Measurements from ENCODE around the gene SLIT3.
A peak's percentile ranks its signal among the peaks of the same experiment; 100 is the strongest.

The SLIT3 gene

DNA sequence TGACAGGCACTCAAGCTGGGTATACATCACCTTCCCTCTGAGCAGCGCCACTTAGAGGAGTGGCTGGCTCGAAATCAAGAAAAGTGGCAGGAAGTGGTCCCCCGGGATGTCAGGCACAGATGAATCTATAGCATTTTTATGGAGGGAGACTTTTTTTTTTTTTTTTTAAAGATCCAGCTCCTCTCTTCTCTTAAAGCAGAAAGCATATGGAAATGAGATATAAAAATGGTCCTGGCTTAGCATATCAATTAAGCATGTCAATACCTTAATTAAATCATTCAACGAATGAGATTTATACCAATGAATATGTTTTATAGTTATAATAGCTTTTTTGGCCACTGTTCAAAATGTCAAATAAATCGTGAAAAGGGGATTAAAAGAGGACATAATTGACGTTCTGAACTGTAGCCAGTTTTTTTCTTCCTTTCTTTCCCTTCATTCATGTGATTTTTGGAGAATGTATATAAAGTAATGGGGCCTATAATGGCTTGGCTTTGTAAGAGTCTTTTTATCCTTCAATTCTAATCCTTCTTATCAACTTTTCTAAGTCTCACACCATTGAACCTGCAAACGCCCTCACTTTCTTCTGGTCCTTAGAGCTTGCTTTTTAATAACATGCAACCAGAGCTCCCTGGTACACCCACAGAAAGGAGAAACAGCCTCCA lies 402.6 kb downstream of the SLIT3 start (continued):
- TF ChIP-seq, protein P1, sequence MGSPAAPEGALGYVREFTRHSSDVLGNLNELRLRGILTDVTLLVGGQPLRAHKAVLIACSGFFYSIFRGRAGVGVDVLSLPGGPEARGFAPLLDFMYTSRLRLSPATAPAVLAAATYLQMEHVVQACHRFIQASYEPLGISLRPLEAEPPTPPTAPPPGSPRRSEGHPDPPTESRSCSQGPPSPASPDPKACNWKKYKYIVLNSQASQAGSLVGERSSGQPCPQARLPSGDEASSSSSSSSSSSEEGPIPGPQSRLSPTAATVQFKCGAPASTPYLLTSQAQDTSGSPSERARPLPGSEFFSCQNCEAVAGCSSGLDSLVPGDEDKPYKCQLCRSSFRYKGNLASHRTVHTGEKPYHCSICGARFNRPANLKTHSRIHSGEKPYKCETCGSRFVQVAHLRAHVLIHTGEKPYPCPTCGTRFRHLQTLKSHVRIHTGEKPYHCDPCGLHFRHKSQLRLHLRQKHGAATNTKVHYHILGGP (tag by site-specific recombination; IDR thresholded peaks at IDR 0.05) = no peak
- TF ChIP-seq, protein P2, sequence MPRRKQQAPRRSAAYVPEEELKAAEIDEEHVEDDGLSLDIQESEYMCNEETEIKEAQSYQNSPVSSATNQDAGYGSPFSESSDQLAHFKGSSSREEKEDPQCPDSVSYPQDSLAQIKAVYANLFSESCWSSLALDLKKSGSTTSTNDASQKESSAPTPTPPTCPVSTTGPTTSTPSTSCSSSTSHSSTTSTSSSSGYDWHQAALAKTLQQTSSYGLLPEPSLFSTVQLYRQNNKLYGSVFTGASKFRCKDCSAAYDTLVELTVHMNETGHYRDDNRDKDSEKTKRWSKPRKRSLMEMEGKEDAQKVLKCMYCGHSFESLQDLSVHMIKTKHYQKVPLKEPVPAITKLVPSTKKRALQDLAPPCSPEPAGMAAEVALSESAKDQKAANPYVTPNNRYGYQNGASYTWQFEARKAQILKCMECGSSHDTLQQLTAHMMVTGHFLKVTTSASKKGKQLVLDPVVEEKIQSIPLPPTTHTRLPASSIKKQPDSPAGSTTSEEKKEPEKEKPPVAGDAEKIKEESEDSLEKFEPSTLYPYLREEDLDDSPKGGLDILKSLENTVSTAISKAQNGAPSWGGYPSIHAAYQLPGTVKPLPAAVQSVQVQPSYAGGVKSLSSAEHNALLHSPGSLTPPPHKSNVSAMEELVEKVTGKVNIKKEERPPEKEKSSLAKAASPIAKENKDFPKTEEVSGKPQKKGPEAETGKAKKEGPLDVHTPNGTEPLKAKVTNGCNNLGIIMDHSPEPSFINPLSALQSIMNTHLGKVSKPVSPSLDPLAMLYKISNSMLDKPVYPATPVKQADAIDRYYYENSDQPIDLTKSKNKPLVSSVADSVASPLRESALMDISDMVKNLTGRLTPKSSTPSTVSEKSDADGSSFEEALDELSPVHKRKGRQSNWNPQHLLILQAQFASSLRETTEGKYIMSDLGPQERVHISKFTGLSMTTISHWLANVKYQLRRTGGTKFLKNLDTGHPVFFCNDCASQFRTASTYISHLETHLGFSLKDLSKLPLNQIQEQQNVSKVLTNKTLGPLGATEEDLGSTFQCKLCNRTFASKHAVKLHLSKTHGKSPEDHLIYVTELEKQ (tag by site-specific recombination; IDR thresholded peaks at IDR 0.05; ENCODE audit: borderline replicate concordance) = peak; percentile 74; the same call in 1 of the 2 replicates
- TF ChIP-seq, protein P3, sequence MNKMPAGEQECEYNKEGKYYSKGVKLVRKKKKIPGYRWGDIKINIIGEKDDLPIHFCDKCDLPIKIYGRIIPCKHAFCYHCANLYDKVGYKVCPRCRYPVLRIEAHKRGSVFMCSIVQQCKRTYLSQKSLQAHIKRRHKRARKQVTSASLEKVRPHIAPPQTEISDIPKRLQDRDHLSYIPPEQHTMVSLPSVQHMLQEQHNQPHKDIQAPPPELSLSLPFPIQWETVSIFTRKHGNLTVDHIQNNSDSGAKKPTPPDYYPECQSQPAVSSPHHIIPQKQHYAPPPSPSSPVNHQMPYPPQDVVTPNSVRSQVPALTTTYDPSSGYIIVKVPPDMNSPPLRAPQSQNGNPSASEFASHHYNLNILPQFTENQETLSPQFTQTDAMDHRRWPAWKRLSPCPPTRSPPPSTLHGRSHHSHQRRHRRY (tag by site-specific recombination; IDR thresholded peaks at IDR 0.05) = no peak
- TF ChIP-seq OVOL3 (tag by site-specific recombination; IDR thresholded peaks at IDR 0.05) (peak; percentile 94), BCL11A (tag by site-specific recombination; IDR thresholded peaks at IDR 0.05; ENCODE audit: low read depth) (peak; percentile 93)
- TF ChIP-seq, protein P4, sequence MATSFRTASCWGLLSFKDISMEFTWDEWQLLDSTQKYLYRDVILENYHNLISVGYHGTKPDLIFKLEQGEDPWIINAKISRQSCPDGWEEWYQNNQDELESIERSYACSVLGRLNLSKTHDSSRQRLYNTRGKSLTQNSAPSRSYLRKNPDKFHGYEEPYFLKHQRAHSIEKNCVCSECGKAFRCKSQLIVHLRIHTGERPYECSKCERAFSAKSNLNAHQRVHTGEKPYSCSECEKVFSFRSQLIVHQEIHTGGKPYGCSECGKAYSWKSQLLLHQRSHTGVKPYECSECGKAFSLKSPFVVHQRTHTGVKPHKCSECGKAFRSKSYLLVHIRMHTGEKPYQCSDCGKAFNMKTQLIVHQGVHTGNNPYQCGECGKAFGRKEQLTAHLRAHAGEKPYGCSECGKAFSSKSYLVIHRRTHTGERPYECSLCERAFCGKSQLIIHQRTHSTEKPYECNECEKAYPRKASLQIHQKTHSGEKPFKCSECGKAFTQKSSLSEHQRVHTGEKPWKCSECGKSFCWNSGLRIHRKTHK (tag by site-specific recombination; IDR thresholded peaks at IDR 0.05) = no peak

DNA sequence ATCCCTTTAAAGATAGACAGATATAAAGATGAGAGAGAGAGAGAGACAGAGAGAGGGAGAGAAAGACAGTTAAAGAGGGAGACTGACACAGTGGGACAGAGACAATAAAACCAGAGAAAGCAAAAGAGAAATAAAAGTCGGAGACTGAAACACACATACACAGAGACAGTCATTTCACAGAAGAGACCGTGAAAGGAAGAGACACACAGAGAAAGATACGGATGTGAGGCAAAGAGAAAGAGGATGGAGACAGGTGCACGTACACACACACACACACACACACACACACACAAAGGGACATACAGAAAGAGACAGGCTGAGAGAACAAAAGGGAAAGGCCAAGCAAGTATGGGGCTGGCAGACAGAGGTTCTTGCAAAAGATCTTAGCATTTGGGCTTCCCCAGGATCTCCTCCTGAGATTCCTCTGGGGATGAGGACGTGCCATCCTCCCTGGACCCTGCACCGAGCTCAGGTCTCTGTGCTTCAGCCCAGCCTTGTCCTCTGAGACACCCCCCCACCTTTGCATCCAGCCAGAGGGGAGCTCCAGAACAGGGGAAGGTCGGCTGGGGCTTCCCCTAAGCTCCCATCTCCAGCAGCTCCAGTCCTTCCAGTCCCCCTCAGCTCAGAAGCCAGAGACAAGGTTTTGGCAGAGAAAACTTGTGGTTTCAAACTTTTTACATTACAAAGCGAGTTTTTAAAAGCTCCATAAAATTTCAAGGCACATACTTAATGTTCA lies 403.4 kb downstream of the SLIT3 start:
- Histone ChIP-seq H3K36me3 (ENCODE audit: control insufficient read depth in 2 of 2, insufficient read depth in 1 of 2, low read length in 2 of 2) (no peaks in the 10 kb centered on the region), H3K27ac (ENCODE audit: extremely low read depth, low read depth, low read length) (peak overlapping the region; percentile 64), H3K4me1 (ENCODE audit: control insufficient read depth, insufficient read depth, low read length) (peaks cover 12% of the 10 kb centered on the region), H3K4me3 (ENCODE audit: low read depth, low read length) (no peak overlapping the region), H3K9me3 (ENCODE audit: control insufficient read depth, insufficient read depth, low read depth, low read length) (no peaks in the 10 kb centered on the region)
- TF ChIP-seq, protein P5, sequence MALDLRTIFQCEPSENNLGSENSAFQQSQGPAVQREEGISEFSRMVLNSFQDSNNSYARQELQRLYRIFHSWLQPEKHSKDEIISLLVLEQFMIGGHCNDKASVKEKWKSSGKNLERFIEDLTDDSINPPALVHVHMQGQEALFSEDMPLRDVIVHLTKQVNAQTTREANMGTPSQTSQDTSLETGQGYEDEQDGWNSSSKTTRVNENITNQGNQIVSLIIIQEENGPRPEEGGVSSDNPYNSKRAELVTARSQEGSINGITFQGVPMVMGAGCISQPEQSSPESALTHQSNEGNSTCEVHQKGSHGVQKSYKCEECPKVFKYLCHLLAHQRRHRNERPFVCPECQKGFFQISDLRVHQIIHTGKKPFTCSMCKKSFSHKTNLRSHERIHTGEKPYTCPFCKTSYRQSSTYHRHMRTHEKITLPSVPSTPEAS (tag by site-specific recombination; IDR thresholded peaks at IDR 0.05) = peak; percentile 36; the same call in 1 of the 2 replicates
- TF ChIP-seq ZNF747 (tag by site-specific recombination; IDR thresholded peaks at IDR 0.05) (no peak), YY2 (tag by site-specific recombination; IDR thresholded peaks at IDR 0.05) (no peak)
- ChIA-PET POLR2A (interaction anchor here (0.7 kb wide), 1 partner anchor 116 kb away, joined by 4 read pairs; no protein-coding TSS in a partner anchor), CTCF (interaction anchor here (0.6 kb wide), 2 partner anchors 66 to 71 kb away, joined by 4 read pairs; no protein-coding TSS in a partner anchor)

DNA sequence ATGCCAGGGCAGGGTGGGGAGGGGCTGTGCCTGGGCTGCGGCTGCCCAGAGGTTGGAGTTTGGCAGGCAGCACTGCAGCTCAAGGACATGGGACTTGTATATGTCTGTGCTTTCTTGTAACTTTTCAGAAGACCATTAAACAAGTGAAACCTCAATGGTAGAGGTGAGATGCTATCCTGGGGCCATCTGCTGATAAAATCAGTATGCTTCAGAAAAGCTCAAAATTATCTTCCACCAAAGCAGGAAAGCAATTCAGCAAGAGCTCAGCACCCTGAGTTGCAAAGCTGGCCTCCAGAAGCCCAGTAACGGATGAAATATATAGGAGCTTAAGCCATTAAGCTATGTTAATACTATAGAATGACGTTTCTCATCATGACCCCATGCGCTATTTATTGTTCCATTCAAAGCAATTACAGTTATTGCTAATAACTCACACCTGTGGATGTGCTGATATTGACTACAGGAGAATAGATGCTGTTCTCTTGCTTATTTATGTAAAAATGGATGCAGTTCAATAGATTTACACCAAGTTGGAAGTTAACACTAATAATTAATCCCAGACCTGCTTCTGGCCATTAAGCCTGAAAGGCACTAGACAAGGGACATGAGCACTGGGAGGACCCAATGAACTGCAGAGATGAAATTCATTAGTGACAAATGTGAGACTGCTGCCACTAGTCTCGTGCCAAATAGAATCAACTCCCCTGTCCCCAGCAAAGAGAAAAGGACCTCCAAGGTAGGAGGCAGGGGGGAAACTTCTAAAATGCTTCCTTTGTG lies 405.5 kb downstream of the SLIT3 start:
- Histone ChIP-seq H3K4me3 (ENCODE audit: low read depth, low read length) (no peak overlapping the region), H3K36me3 (ENCODE audit: control insufficient read depth in 2 of 2, insufficient read depth in 1 of 2, low read length in 2 of 2) (no peaks in the 10 kb centered on the region), H3K27ac (ENCODE audit: extremely low read depth, low read depth, low read length) (no peak overlapping the region), H3K4me1 (ENCODE audit: control insufficient read depth, insufficient read depth, low read length) (peaks cover 12% of the 10 kb centered on the region), H3K9me3 (ENCODE audit: control insufficient read depth, insufficient read depth, low read depth, low read length) (no peaks in the 10 kb centered on the region)
- ChIA-PET POLR2A (no interaction called here), CTCF (interaction anchor here (0.6 kb wide), 1 partner anchor 77 kb away, joined by 3 read pairs; no protein-coding TSS in a partner anchor)
- TF ChIP-seq, protein P6, sequence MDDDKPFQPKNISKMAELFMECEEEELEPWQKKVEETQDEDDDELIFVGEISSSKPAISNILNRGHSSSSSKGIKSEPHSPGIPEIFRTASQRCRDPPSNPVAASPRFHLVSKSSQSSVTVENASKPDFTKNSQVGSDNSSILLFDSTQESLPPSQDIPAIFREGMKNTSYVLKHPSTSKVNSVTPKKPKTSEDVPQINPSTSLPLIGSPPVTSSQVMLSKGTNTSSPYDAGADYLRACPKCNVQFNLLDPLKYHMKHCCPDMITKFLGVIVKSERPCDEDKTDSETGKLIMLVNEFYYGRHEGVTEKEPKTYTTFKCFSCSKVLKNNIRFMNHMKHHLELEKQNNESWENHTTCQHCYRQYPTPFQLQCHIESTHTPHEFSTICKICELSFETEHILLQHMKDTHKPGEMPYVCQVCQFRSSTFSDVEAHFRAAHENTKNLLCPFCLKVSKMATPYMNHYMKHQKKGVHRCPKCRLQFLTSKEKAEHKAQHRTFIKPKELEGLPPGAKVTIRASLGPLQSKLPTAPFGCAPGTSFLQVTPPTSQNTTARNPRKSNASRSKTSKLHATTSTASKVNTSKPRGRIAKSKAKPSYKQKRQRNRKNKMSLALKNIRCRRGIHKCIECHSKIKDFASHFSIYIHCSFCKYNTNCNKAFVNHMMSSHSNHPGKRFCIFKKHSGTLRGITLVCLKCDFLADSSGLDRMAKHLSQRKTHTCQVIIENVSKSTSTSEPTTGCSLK (tag by site-specific recombination; IDR thresholded peaks at IDR 0.05) = no peak
- TF ChIP-seq GLIS1 (tag by site-specific recombination; IDR thresholded peaks at IDR 0.05) = peak; percentile 78
- TF ChIP-seq ZNF416 (tag by site-specific recombination; IDR thresholded peaks at IDR 0.05) = peak; percentile 59; the same call in 1 of the 2 replicates
